GM19467 (cell line): ENCODE results near the gene ACTN2.

ENCODE experiments used
- ATAC-seq: cut with Tn5 transposase; IDR thresholded peaks from one replicate; pipeline ENCODE4 v1.9.1; 2021; ENCODE audit warnings: mild to moderate bottlenecking, moderate library complexity; ENCODE audit not compliant: unreplicated experiment

The ACTN2 gene

DNA sequence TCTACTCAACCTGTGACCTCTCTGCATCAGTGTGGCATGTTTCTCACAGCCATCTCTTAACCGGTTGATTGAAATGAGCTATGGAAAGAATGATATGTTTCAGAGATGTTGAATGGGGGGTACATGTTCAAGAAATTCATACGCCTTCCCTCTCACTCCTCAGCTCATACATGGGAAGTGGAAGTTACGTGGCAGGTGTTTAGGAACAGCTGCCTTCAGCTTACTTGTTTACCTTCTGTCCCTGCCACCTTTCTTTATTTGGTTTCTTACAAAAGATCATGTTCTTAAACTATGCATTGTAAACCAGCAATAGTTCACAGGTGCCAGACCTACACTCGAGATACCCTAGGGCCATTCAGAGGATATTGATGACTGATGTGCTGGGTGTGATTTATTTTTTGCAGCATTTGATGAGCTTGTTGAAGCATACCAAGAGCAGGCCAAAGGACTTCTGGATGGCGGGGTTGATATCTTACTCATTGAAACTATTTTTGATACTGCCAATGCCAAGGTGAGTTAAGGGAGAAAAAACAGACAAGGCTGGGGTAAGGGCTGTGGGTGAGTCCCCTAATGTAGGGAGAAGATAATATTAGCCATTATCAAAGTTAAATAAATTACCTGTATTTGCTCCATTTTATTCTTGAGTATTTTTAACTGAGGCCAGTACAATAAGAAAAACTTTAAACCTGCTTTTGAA is 126.2 kb downstream of the ACTN2 start:
- ATAC-seq: no peak
